Smooth muscle cell (in vitro differentiated cells): Measurements from ENCODE around the gene CDCA7. TPM values are rescaled to one million over a fixed set of nuclear protein-coding genes. Genes with fewer than 3 reads are reported as not detected.

Source experiments
- DNase-seq: peaks from one replicate; lab custom pipeline; 2025; ENCODE audit not compliant: unreplicated experiment; lab: John Stamatoyannopoulos, UW
- H2AFZ ChIP-seq: fragments of 200-600 bp; sonication (generic); 2 replicates; pipeline ENCODE4 v1.6.0; 2016; ENCODE audit warnings: antibody characterized with exemption, low read depth, mild to moderate bottlenecking
- H3F3A ChIP-seq: fragments of 200-600 bp; sonication (generic); 2 replicates; pipeline ENCODE4 v1.6.0; 2017; ENCODE audit warnings: antibody characterized with exemption, low read depth
- H3K27ac ChIP-seq: fragments of 200-600 bp; sonication (generic); 2 replicates; pipeline ENCODE4 v1.5.1; 2016; ENCODE audit warnings: low read depth, mild to moderate bottlenecking
- H3K27me3 ChIP-seq: fragments of 200-600 bp; sonication (generic); 2 replicates; pipeline ENCODE4 v1.6.1; 2016; ENCODE audit warnings: low read depth, mild to moderate bottlenecking
- H3K36me3 ChIP-seq: fragments of 200-600 bp; sonication (generic); 2 replicates; pipeline ENCODE4 v1.5.1; 2016; ENCODE audit warnings: low read depth
- H3K4me1 ChIP-seq: fragments of 200-600 bp; sonication (generic); 2 replicates; pipeline ENCODE4 v1.5.1; 2016; ENCODE audit warnings: low read depth
- H3K4me2 ChIP-seq: fragments of 200-600 bp; sonication (generic); 2 replicates; pipeline ENCODE4 v1.6.0; 2016; ENCODE audit warnings: mild to moderate bottlenecking
- H3K4me3 ChIP-seq: fragments of 200-600 bp; sonication (generic); 2 replicates; pipeline ENCODE4 v1.5.1; 2016; ENCODE audit warnings: mild to moderate bottlenecking
- H3K79me2 ChIP-seq: fragments of 200-600 bp; sonication (generic); 2 replicates; pipeline ENCODE4 v1.6.0; 2016; ENCODE audit warnings: low read depth, mild to moderate bottlenecking
- H3K9ac ChIP-seq: fragments of 200-600 bp; sonication (generic); 2 replicates; pipeline ENCODE4 v1.6.0; 2016; ENCODE audit warnings: low read depth
- H3K9me3 ChIP-seq: fragments of 200-600 bp; sonication (generic); replicated peaks from 2 replicates; pipeline ENCODE4 v1.5.1; 2016; ENCODE audit warnings: low read depth
- H4K20me1 ChIP-seq: fragments of 200-600 bp; sonication (generic); 2 replicates; pipeline ENCODE4 v1.6.0; 2016; ENCODE audit warnings: low read depth
- WGBS: methylation state at CpG from one replicate; pipeline ENCODE4 v1.1.7; 2016; ENCODE audit warnings: low lambda C conversion rate; 5-methylcytosine and 5-hydroxymethylcytosine counted together
- polyA plus RNA-seq: library from polyadenylated mRNA; unstranded; fragments of >200 nt; fragmentation: Nextera tagmentation; extraction: Ambion mirVana; gene quantifications from 2 replicates; pipeline ENCODE4 v1.2.1, GENCODE V29; 2016
- total RNA-seq: library from RNA; depleted of rRNA; stranded (reverse); fragments of >200 nt; gene quantifications from 2 replicates; pipeline ENCODE4 v1.2.3, GENCODE V29; 2014
- TF ChIP-seq, protein P1 (sequence below): fragments of 200-600 bp; sonication (generic); IDR thresholded peaks from 2 replicates; pipeline ENCODE4 v1.5.1; 2017; ENCODE audit warnings: borderline replicate concordance, mild to moderate bottlenecking, antibody characterized with exemption; ENCODE audit not compliant: insufficient read depth, poor library complexity, severe bottlenecking

Gene CDCA7
- total and polyA plus RNA-seq, 2 experiments from 2014 or later: 2.7 to 7.3 TPM

DNA sequence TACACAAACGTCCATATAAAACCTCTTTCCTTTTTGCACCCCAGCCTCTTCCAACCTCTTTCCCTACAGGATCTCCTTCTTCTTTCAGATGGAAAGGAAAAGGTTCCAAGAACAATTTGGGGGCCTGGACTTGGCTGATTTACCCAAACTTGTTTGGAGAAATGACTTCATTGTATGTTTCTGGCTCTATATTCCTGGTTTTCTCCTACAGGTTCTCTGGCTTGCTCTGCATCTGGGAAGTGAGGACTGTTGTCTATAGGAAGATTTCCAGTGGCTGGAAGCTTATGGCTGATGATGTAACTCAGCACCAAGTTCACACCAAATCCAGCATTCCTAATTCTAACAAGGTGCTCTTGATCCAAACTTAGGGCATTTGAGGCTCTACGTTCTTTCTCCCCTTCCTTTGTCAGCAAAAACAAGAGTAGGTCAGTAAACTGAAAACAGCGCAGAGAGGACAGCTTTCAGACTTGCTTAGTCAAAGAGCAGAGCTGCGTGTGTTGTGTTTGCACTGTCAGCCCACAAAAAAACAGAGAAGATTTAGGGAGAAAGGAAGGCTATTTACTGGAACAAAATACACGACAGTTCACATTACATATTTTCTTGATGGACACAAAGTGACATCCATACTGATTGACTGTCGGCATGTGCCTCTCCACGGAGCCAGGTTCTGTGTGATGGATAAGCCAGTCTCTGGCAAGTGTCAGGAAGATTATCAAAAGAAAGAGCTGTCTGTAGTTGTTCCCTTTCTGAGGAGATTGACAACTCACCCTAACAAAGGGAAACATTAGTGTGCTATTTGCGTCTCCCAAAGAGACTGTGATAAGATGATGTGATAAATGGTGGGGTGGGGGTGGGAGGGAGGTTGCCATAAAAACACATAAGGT, 39.7 kb downstream of the CDCA7 start:
- 45% methylated on average over 8 of the region's 8 CpGs for WGBS
- H3K27me3 ChIP-seq: peaks cover 4% of the 10 kb centered on the region
- no peak for DNase-seq
- H2AFZ ChIP-seq: no peak overlapping the region
- no peaks in the 10 kb centered on the region for H3K9me3 ChIP-seq
- TF ChIP-seq, protein P1, sequence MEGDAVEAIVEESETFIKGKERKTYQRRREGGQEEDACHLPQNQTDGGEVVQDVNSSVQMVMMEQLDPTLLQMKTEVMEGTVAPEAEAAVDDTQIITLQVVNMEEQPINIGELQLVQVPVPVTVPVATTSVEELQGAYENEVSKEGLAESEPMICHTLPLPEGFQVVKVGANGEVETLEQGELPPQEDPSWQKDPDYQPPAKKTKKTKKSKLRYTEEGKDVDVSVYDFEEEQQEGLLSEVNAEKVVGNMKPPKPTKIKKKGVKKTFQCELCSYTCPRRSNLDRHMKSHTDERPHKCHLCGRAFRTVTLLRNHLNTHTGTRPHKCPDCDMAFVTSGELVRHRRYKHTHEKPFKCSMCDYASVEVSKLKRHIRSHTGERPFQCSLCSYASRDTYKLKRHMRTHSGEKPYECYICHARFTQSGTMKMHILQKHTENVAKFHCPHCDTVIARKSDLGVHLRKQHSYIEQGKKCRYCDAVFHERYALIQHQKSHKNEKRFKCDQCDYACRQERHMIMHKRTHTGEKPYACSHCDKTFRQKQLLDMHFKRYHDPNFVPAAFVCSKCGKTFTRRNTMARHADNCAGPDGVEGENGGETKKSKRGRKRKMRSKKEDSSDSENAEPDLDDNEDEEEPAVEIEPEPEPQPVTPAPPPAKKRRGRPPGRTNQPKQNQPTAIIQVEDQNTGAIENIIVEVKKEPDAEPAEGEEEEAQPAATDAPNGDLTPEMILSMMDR: no peak
- H3K36me3 ChIP-seq: no peaks in the 10 kb centered on the region
- no peak overlapping the region for H3K4me2 ChIP-seq
- peaks cover 13% of the 10 kb centered on the region for H3K4me1 ChIP-seq
- no peaks in the 10 kb centered on the region for H3K79me2 ChIP-seq
- H3K9ac ChIP-seq: no peak overlapping the region
- H3K27ac ChIP-seq: no peak overlapping the region
- no peaks in the 10 kb centered on the region for H4K20me1 ChIP-seq
- H3F3A ChIP-seq: no peaks in the 10 kb centered on the region
- H3K4me3 ChIP-seq: no peak overlapping the region

DNA sequence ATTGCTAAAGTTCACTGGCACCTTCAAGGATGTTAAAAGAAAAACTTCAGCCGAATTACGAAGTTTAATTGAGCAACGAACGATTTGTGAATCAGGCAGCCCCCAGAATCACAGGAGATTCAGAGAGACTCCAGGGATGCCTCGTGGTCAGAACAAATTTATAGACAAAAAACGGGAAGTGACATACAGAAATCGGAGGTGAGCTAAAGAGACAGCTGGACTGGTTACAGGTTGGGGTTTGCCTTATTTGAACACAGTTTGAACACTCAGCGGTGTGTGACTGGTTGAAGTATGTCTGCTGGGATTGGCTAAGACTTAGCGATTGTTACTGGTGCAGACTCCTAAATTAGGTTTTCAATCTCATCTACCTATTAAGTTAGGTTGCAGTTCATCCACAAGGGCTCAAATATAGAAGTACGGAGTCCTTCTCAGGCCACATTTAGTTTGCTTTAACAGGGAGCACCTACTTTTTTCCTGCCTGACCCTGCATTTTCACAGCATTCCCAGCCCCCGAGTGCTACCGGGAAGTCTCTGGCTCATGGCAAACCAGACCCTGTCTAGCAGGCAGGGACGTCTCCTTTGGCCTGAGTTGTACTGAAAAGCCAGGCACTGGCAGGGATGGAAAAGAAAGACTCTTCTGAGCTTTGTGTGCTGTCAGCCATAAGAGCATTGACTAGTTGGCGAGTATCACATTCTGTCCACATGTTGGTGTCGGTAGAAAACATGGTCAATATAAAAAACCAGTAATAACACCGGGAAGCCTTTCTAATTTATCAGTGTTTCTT, 41.1 kb downstream of the CDCA7 start:
- Histone ChIP-seq H3K4me3 (no peak overlapping the region), H3K9ac (no peak overlapping the region), H3K9me3 (no peaks in the 10 kb centered on the region), H3F3A (no peaks in the 10 kb centered on the region), H3K4me1 (peaks cover 13% of the 10 kb centered on the region), H3K27ac (no peak overlapping the region), H3K27me3 (peaks cover 19% of the 10 kb centered on the region), H4K20me1 (no peaks in the 10 kb centered on the region), H3K4me2 (peak overlapping the region; percentile 3), H3K36me3 (no peaks in the 10 kb centered on the region), H2AFZ (no peak overlapping the region), H3K79me2 (no peaks in the 10 kb centered on the region)
- no peak for DNase-seq
- TF ChIP-seq, protein P1: no peak
- 78% methylated on average over 16 of the region's 16 CpGs for WGBS

DNA sequence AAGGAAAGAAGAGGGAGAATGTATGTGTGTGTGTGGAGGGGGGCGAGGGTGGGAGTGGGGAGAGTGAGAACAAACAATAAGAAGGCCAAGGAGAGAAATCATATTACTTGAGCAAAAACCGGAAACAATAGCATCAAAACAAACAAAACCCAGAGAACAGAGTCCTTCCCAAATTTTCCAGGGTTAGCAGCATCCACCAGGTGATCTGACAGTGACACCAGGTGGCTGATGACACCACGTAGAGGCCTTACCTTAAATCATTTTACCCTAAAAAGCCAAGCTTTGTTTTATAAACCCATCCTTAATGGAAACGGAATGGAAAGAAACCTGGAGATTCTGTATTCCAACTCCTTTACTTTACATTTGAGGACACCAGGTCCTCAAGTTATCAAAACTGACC, 42.9 kb downstream of the CDCA7 start:
- Histone ChIP-seq H3K27me3 (peaks cover 29% of the 10 kb centered on the region), H3K79me2 (no peaks in the 10 kb centered on the region), H3F3A (no peaks in the 10 kb centered on the region), H3K9ac (no peak overlapping the region), H2AFZ (no peak overlapping the region), H3K4me2 (no peak overlapping the region), H3K4me1 (peaks cover 19% of the 10 kb centered on the region), H3K27ac (no peak overlapping the region), H3K9me3 (no peaks in the 10 kb centered on the region), H3K36me3 (no peaks in the 10 kb centered on the region), H3K4me3 (no peak overlapping the region), H4K20me1 (no peaks in the 10 kb centered on the region)
- DNase-seq: no peak
- 90% methylated on average over 4 of the region's 4 CpGs for WGBS
- TF ChIP-seq, protein P1: no peak
